WTC11 (cell line): ENCODE results near the gene MORN1. TPM values are rescaled to one million over a fixed set of nuclear protein-coding genes. Genes with fewer than 3 reads are reported as not detected.

Experiments
- ATAC-seq: fragments of 200-7000 bp; cut with Tn5 transposase; 2 replicates; pipeline ENCODE4 v1.10.0; 2021; ENCODE audit warnings: mild to moderate bottlenecking, moderate library complexity
- CTCF ChIA-PET: fragments of 300-600 bp; sonication (Branson Sonifier 250); formaldehyde crosslinking; loops from one replicate; lab custom pipeline; 2021; ENCODE audit warnings: antibody characterized with exemption; lab: Charles Lee
- POLR2A ChIA-PET: fragments of 350-600 bp; sonication (Branson Sonifier 250); formaldehyde crosslinking; loops from one replicate; lab custom pipeline; 2021; ENCODE audit warnings: antibody characterized with exemption; lab: Charles Lee
- DNase-seq: peaks from one replicate; pipeline ENCODE4 v3.0.0; 2021; ENCODE audit warnings: low spot score
- H3K27ac Mint-ChIP-seq: 2 replicates; pipeline ENCODE4 v1.8.0; 2021; ENCODE audit warnings: mixed read lengths
- H3K27me3 Mint-ChIP-seq: 2 replicates; pipeline ENCODE4 v1.8.0; 2021; ENCODE audit warnings: low read depth, mild to moderate bottlenecking, moderate library complexity, mixed read lengths
- H3K36me3 Mint-ChIP-seq: 2 replicates; pipeline ENCODE4 v1.8.0; 2021; ENCODE audit warnings: mixed read lengths
- H3K4me1 Mint-ChIP-seq: 2 replicates; pipeline ENCODE4 v1.8.0; 2022; ENCODE audit warnings: mixed read lengths
- H3K4me3 Mint-ChIP-seq: 2 replicates; pipeline ENCODE4 v1.8.0; 2021; ENCODE audit warnings: mild to moderate bottlenecking, moderate library complexity, mixed read lengths
- H3K9me3 Mint-ChIP-seq: 2 replicates; pipeline ENCODE4 v1.8.0; 2021; ENCODE audit warnings: mixed read lengths
- AR ChIP-seq: fragments of 250-450 bp; sonication (Bioruptor Pico); IDR thresholded peaks from 2 replicates; pipeline ENCODE4 v1.9.0; 2021; ENCODE audit warnings: mild to moderate bottlenecking
- ARID4B ChIP-seq: sonication (generic); formaldehyde crosslinking; IDR thresholded peaks from 2 replicates; pipeline ENCODE4 v1.8.0; 2023; ENCODE audit warnings: missing genetic modification reagents, mild to moderate bottlenecking, borderline replicate concordance
- ATF1 ChIP-seq: sonication (generic); formaldehyde crosslinking; IDR thresholded peaks from 2 replicates; pipeline ENCODE4 v1.8.1; 2023; ENCODE audit warnings: mild to moderate bottlenecking, moderate library complexity, missing genetic modification reagents
- CREB1 ChIP-seq: sonication (generic); formaldehyde crosslinking; IDR thresholded peaks from 2 replicates; pipeline ENCODE4 v1.8.0; 2023; ENCODE audit warnings: mild to moderate bottlenecking, missing genetic modification reagents
- CREM ChIP-seq: sonication (generic); formaldehyde crosslinking; IDR thresholded peaks from 2 replicates; pipeline ENCODE4 v1.8.1; 2022; ENCODE audit warnings: mild to moderate bottlenecking, missing genetic modification reagents, moderate library complexity
- FOXP1 ChIP-seq: sonication (generic); formaldehyde crosslinking; IDR thresholded peaks from 2 replicates; pipeline ENCODE4 v1.8.0; 2022; ENCODE audit warnings: missing genetic modification reagents, mild to moderate bottlenecking, moderate library complexity, borderline replicate concordance
- FOXP4 ChIP-seq: sonication (generic); formaldehyde crosslinking; IDR thresholded peaks from 2 replicates; pipeline ENCODE4 v1.8.0; 2022; ENCODE audit warnings: mild to moderate bottlenecking, missing genetic modification reagents
- HMGXB4 ChIP-seq: sonication (generic); formaldehyde crosslinking; IDR thresholded peaks from 2 replicates; pipeline ENCODE4 v1.8.1; 2023; ENCODE audit warnings: mild to moderate bottlenecking, moderate library complexity, missing genetic modification reagents
- KAT7 ChIP-seq: sonication (generic); formaldehyde crosslinking; IDR thresholded peaks from 2 replicates; pipeline ENCODE4 v1.8.1; 2023; ENCODE audit warnings: missing genetic modification reagents, mild to moderate bottlenecking, borderline replicate concordance
- NFE2L1 ChIP-seq: sonication (generic); formaldehyde crosslinking; IDR thresholded peaks from 2 replicates; pipeline ENCODE4 v1.8.1; 2023; ENCODE audit warnings: missing genetic modification reagents
- PREB ChIP-seq: sonication (generic); formaldehyde crosslinking; IDR thresholded peaks from 2 replicates; pipeline ENCODE4 v1.8.1; 2022; ENCODE audit warnings: mild to moderate bottlenecking, missing genetic modification reagents, moderate library complexity, borderline replicate concordance
- PRRX2 ChIP-seq: fragments of 250-450 bp; sonication (Bioruptor Pico); IDR thresholded peaks from 2 replicates; pipeline ENCODE4 v1.8.0; 2021; ENCODE audit warnings: mild to moderate bottlenecking
- SP1 ChIP-seq: sonication (generic); formaldehyde crosslinking; conservative IDR thresholded peaks from 2 replicates; pipeline ENCODE4 v1.8.1; 2022; ENCODE audit warnings: missing genetic modification reagents
- TEAD4 ChIP-seq: sonication (generic); formaldehyde crosslinking; IDR thresholded peaks from 2 replicates; pipeline ENCODE4 v1.8.0; 2022; ENCODE audit warnings: mild to moderate bottlenecking, missing genetic modification reagents
- ZMAT4 ChIP-seq: fragments of 250-450 bp; sonication (Bioruptor Pico); IDR thresholded peaks from 2 replicates; pipeline ENCODE4 v1.9.0; 2021; ENCODE audit warnings: mild to moderate bottlenecking
- ZNF232 ChIP-seq: sonication (generic); formaldehyde crosslinking; IDR thresholded peaks from 2 replicates; pipeline ENCODE4 v1.8.0; 2022; ENCODE audit warnings: mild to moderate bottlenecking, missing genetic modification reagents
- ZNF263 ChIP-seq: sonication (generic); formaldehyde crosslinking; IDR thresholded peaks from 2 replicates; pipeline ENCODE4 v1.8.1; 2022; ENCODE audit warnings: low read depth, mild to moderate bottlenecking, moderate library complexity, missing genetic modification reagents
- ZNF281 ChIP-seq: sonication (generic); formaldehyde crosslinking; IDR thresholded peaks from 2 replicates; pipeline ENCODE4 v1.8.0; 2023; ENCODE audit warnings: mild to moderate bottlenecking, missing genetic modification reagents
- ZNF317 ChIP-seq: sonication (generic); formaldehyde crosslinking; IDR thresholded peaks from 2 replicates; pipeline ENCODE4 v1.8.1; 2023; ENCODE audit warnings: low read depth, mild to moderate bottlenecking, moderate library complexity, missing genetic modification reagents, borderline replicate concordance
- total RNA-seq: library from RNA; stranded (reverse); gene quantifications from 3 replicates; pipeline ENCODE4 v1.2.3, GENCODE V29; 2021

Gene MORN1
- total RNA-seq, 1 experiment from 2014 or later, result 14.5 TPM

- Mint-ChIP-seq H3K27ac (no peak overlapping the region), H3K9me3 (peaks cover 5% of the 10 kb centered on the region), H3K36me3 (peaks cover 8% of the 10 kb centered on the region), H3K4me3 (no peak overlapping the region), H3K4me1 (no peaks in the 10 kb centered on the region), H3K27me3 (peaks cover 3% of the 10 kb centered on the region; the same call in 1 of the 2 replicates)
- DNase-seq (no peak), ATAC-seq (no peak)
- POLR2A ChIA-PET, result no interaction called here
- no peak for TF ChIP-seq ZNF317 (CRISPR knock-in tag)
- TF ChIP-seq PRRX2 (CRISPR knock-in tag), result no peak
- no peak for TF ChIP-seq CREM (CRISPR knock-in tag)
- no peak for TF ChIP-seq ZNF263
- TF ChIP-seq FOXP4, result no peak
- no peak for TF ChIP-seq TEAD4
- TF ChIP-seq HMGXB4 (CRISPR knock-in tag), result no peak
- TF ChIP-seq ATF1 (CRISPR knock-in tag), result no peak
- TF ChIP-seq FOXP1 (CRISPR knock-in tag), result no peak
- CTCF ChIA-PET, result no interaction called here
Observed at GRCh38 chr1:2330035-2330434, 61.3 kb downstream of the MORN1 start.

GRCh38 chr1:2328676-2329455 lies 62.5 kb downstream of the MORN1 start:
- ATAC-seq, result no peak
- peaks cover 5% of the 10 kb centered on the region for H3K9me3 Mint-ChIP-seq
- H3K4me1 Mint-ChIP-seq, result no peaks in the 10 kb centered on the region
- H3K36me3 Mint-ChIP-seq, result peaks cover 8% of the 10 kb centered on the region
- CTCF ChIA-PET, result interaction anchor here (2.1 kb wide), 1 partner anchor 53 kb away, joined by 5 read pairs; no protein-coding TSS in a partner anchor
- H3K27me3 Mint-ChIP-seq, result peaks cover 3% of the 10 kb centered on the region; the same call in 1 of the 2 replicates
- POLR2A ChIA-PET, result no interaction called here
- no peak overlapping the region for H3K27ac Mint-ChIP-seq
- DNase-seq, result no peak
- H3K4me3 Mint-ChIP-seq, result no peak overlapping the region
- TF ChIP-seq PREB (CRISPR knock-in tag) (no peak), SP1 (CRISPR knock-in tag) (no peak), ARID4B (CRISPR knock-in tag) (no peak), ZNF281 (no peak), KAT7 (no peak), ZMAT4 (no peak), AR (CRISPR knock-in tag) (no peak), CREB1 (no peak), NFE2L1 (CRISPR knock-in tag) (no peak), ZNF232 (CRISPR knock-in tag) (no peak), CREM (CRISPR knock-in tag) (no peak)
